OCI-LY3 (cell line): ENCODE results near the gene SMCO4.

Experiments
- H2AFZ ChIP-seq: fragments of 200-600, 300-600 bp; shearing (Covaris generic); 2 replicates; pipeline ENCODE4 v1.6.0; 2014; ENCODE audit warnings: antibody characterized with exemption, low read depth, low read length
- H3K27ac ChIP-seq: fragments of 200-600, 300-600 bp; sonication (generic); 2 replicates; pipeline ENCODE4 v1.5.1; 2014; ENCODE audit warnings: mild to moderate bottlenecking, low read length, moderate library complexity, mixed read lengths
- H3K27me3 ChIP-seq: fragments of 200-600, 300-600 bp; sonication (generic); 2 replicates; pipeline ENCODE4 v1.6.1; 2014; ENCODE audit warnings: low read depth, low read length, mixed read lengths
- H3K36me3 ChIP-seq: fragments of 200-600, 300-600 bp; sonication (generic); replicated peaks from 2 replicates; pipeline ENCODE3; 2014; ENCODE audit warnings: low read depth, low read length, mixed read lengths
- H3K4me1 ChIP-seq: fragments of 300-600, 200-600 bp; sonication (generic); 2 replicates; pipeline ENCODE4 v1.6.1; 2014; ENCODE audit warnings: low read length, mixed read lengths
- H3K4me2 ChIP-seq: fragments of 200-600, 300-600 bp; sonication (generic); 2 replicates; pipeline ENCODE4 v1.6.1; 2014; ENCODE audit warnings: low read length, mixed read lengths
- H3K4me3 ChIP-seq: fragments of 300-600, 200-600 bp; sonication (generic); 2 replicates; pipeline ENCODE4 v1.5.1; 2014; ENCODE audit warnings: antibody characterized with exemption, mild to moderate bottlenecking, low read length, moderate library complexity
- H3K79me2 ChIP-seq: fragments of 300-600, 200-600 bp; shearing (Covaris generic); 2 replicates; pipeline ENCODE4 v1.6.1; 2014; ENCODE audit warnings: mild to moderate bottlenecking, low read length, mixed read lengths
- H3K9ac ChIP-seq: fragments of 300-600, 200-600 bp; shearing (Covaris generic); 2 replicates; pipeline ENCODE4 v1.6.0; 2014; ENCODE audit warnings: mild to moderate bottlenecking, low read length, moderate library complexity
- H3K9me3 ChIP-seq: fragments of 200-600, 300-600 bp; shearing (Covaris generic); 2 replicates; pipeline ENCODE4 v1.6.1; 2014; ENCODE audit warnings: low read length, mixed read lengths; ENCODE audit not compliant: insufficient read depth
- H4K20me1 ChIP-seq: fragments of 200-600, 300-600 bp; sonication (generic); 2 replicates; pipeline ENCODE4 v1.6.1; 2016; ENCODE audit warnings: low read length, mixed read lengths; ENCODE audit not compliant: insufficient read depth
- CTCF ChIP-seq: fragments of 200-600, 300-600 bp; sonication (generic); IDR thresholded peaks from 2 replicates; pipeline ENCODE4 v1.5.1; 2014; ENCODE audit warnings: antibody characterized with exemption, low read length, low read depth
- EZH2phosphoT487 ChIP-seq: fragments of 200-600 bp; shearing (Covaris generic); IDR thresholded peaks from 2 replicates; pipeline ENCODE4 v1.6.1; 2018; ENCODE audit warnings: antibody characterized with exemption, mixed run types, low read depth

The SMCO4 gene

GRCh38 chr11:93547773-93548172 lies 4.6 kb upstream of the SMCO4 start:
- H3K79me2 ChIP-seq: peaks cover 2% of the 10 kb centered on the region; the same call in 1 of the 2 replicates
- H3K9me3 ChIP-seq: no peaks in the 10 kb centered on the region
- no peak for TF ChIP-seq CTCF
- no peak for TF ChIP-seq EZH2phosphoT487
- no peak overlapping the region for H2AFZ ChIP-seq
- no peaks in the 10 kb centered on the region for H4K20me1 ChIP-seq
- no peak overlapping the region for H3K27ac ChIP-seq
- H3K4me2 ChIP-seq: peak overlapping the region; percentile 49
- no peak overlapping the region for H3K9ac ChIP-seq
- peaks cover 37% of the 10 kb centered on the region for H3K4me1 ChIP-seq
- no peaks in the 10 kb centered on the region for H3K36me3 ChIP-seq
- H3K4me3 ChIP-seq: no peak overlapping the region
- H3K27me3 ChIP-seq: no peaks in the 10 kb centered on the region

- no peak overlapping the region for H3K27ac ChIP-seq
Observed at GRCh38 chr11:93547028-93547427, 3.8 kb upstream of the SMCO4 start.

GRCh38 chr11:93545566-93545965 lies 2.4 kb upstream of the SMCO4 start:
- Histone ChIP-seq H4K20me1 (0 out of 2 replicates have a peak, but pooled peaks cover 4% of the 10 kb centered on the region), H2AFZ (no peak overlapping the region), H3K27ac (no peak overlapping the region), H3K9ac (no peak overlapping the region), H3K9me3 (no peaks in the 10 kb centered on the region), H3K36me3 (no peaks in the 10 kb centered on the region), H3K79me2 (peaks cover 18% of the 10 kb centered on the region), H3K4me3 (no peak overlapping the region), H3K4me1 (peaks cover 46% of the 10 kb centered on the region), H3K27me3 (no peaks in the 10 kb centered on the region), H3K4me2 (no peak overlapping the region)
- no peak for TF ChIP-seq CTCF

More at GRCh38 chr11:93547028-93547427, 3.8 kb upstream of the SMCO4 start:
- no peaks in the 10 kb centered on the region for H4K20me1 ChIP-seq
- no peaks in the 10 kb centered on the region for H3K36me3 ChIP-seq
- no peak overlapping the region for H3K4me2 ChIP-seq
- H2AFZ ChIP-seq: no peak overlapping the region
- no peaks in the 10 kb centered on the region for H3K27me3 ChIP-seq
- peaks cover 40% of the 10 kb centered on the region for H3K4me1 ChIP-seq
- H3K9me3 ChIP-seq: no peaks in the 10 kb centered on the region
- no peak for TF ChIP-seq CTCF
- no peak for TF ChIP-seq EZH2phosphoT487
- H3K79me2 ChIP-seq: peaks cover 6% of the 10 kb centered on the region; the same call in 1 of the 2 replicates
- no peak overlapping the region for H3K9ac ChIP-seq
- no peak overlapping the region for H3K4me3 ChIP-seq

- Histone ChIP-seq H3K4me3 (peak overlapping the region; percentile 88), H3K36me3 (no peaks in the 10 kb centered on the region), H3K79me2 (peaks cover 41% of the 10 kb centered on the region), H3K4me1 (peaks cover 31% of the 10 kb centered on the region), H4K20me1 (peaks cover 12% of the 10 kb centered on the region), H3K9ac (peak overlapping the region; percentile 91), H3K4me2 (peak overlapping the region; percentile 97), H3K9me3 (no peaks in the 10 kb centered on the region), H3K27me3 (no peaks in the 10 kb centered on the region), H2AFZ (peak overlapping the region; percentile 84), H3K27ac (peak overlapping the region; percentile 49)
- TF ChIP-seq EZH2phosphoT487: no peak
- TF ChIP-seq CTCF: no peak
Observed at GRCh38 chr11:93542811-93543229, 371 bp downstream of the SMCO4 start.
